Fibroblast of the aortic adventitia (primary cell): ENCODE measurements around the gene CALML3. TPM values are rescaled to one million over a fixed set of nuclear protein-coding genes. Genes with fewer than 3 reads are reported as not detected.

ENCODE experiments used
- DNase-seq: peaks from one replicate; pipeline ENCODE4 v3.0.0-alpha.2; 2010; ENCODE audit warnings: low read depth
- H3K4me3 ChIP-seq: 2 replicates; pipeline ENCODE4 v1.5.1; 2011; ENCODE audit warnings: low read depth, mild to moderate bottlenecking, control low read depth, low read length, moderate library complexity
- total RNA-seq: library from RNA; depleted of rRNA; stranded (reverse); fragments of >200 nt; gene quantifications from 2 replicates; pipeline ENCODE4 v1.2.3, GENCODE V29; 2012; ENCODE audit warnings: low replicate concordance
- TF ChIP-seq, protein P1 (sequence below): IDR thresholded peaks from 2 replicates; pipeline ENCODE4 v1.5.1; 2011; ENCODE audit warnings: mild to moderate bottlenecking, low read length, control low read depth, inconsistent platforms; ENCODE audit not compliant: insufficient read depth

The CALML3 gene
- total RNA-seq, 1 donor, result not detected

DNA sequence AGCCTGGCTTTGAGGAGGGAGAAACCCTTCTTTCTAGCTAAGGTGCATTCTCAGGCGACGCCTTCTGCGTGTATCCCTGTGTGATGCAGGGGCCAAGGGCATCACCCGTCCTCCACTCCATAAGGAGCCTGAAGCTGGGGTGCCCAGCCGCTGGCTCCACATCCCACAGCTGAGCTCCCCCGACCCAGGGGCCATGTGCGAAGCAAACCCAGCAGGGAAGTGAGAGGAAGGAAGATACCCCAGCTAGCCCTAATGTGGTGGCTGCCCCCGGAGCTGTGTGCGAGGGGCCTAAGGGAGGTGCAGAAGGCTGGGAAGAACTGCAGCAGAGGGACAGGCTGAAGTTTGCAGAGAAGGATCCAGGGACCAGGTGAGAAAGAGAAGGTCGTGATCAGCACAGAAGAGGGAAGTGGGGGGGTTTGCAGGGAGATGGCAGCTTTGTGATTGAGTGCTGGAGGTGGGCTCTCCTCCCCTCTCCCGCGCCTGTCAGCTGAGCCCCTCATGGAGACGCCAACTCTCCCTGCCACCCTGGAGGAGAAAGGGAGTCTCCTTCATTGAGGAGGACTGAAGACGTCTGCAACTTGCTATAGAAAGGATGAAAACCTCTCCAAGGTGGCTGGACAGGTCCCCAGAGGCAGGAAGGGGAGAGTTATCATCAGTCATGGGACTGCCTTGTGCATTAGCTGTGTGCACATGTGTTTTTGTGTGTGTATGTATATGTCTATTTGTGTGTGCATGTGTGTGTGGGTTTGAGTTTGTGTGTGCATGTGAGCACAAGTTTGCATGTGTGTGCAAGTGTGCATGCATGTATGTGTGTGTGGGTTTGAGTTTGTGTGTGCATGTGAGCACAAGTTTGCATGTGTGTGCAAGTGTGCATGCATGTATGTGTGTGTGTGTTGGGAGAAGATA lies 21.9 kb upstream of the CALML3 start:
- no peak for DNase-seq
- TF ChIP-seq, protein P1, sequence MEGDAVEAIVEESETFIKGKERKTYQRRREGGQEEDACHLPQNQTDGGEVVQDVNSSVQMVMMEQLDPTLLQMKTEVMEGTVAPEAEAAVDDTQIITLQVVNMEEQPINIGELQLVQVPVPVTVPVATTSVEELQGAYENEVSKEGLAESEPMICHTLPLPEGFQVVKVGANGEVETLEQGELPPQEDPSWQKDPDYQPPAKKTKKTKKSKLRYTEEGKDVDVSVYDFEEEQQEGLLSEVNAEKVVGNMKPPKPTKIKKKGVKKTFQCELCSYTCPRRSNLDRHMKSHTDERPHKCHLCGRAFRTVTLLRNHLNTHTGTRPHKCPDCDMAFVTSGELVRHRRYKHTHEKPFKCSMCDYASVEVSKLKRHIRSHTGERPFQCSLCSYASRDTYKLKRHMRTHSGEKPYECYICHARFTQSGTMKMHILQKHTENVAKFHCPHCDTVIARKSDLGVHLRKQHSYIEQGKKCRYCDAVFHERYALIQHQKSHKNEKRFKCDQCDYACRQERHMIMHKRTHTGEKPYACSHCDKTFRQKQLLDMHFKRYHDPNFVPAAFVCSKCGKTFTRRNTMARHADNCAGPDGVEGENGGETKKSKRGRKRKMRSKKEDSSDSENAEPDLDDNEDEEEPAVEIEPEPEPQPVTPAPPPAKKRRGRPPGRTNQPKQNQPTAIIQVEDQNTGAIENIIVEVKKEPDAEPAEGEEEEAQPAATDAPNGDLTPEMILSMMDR, result no peak
- H3K4me3 ChIP-seq, result no peak overlapping the region

DNA sequence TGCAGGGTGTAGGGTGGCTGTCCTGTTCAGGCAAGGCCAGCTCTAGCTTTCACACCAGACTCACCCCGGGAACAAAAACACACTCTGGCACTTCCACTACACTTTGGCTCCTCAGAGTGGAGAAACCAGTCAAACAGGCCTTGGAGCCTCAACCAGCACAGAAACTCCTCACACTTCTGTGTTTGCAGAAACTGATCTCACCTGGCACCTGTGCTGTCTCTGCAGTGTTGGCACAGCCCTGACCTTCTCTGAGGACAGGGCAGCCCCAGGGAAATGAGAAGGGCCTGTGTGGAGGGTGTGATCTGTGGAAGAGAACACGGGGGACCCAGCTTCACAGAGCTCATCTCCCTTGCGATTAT lies 21.3 kb upstream of the CALML3 start:
- DNase-seq, result no peak
- TF ChIP-seq, protein P1, result no peak
- no peak overlapping the region for H3K4me3 ChIP-seq

- no peak overlapping the region for H3K4me3 ChIP-seq
- no peak for DNase-seq
- TF ChIP-seq, protein P1, result no peak
Observed at GRCh38 chr10:5504146-5505072, 20.4 kb upstream of the CALML3 start.

DNA sequence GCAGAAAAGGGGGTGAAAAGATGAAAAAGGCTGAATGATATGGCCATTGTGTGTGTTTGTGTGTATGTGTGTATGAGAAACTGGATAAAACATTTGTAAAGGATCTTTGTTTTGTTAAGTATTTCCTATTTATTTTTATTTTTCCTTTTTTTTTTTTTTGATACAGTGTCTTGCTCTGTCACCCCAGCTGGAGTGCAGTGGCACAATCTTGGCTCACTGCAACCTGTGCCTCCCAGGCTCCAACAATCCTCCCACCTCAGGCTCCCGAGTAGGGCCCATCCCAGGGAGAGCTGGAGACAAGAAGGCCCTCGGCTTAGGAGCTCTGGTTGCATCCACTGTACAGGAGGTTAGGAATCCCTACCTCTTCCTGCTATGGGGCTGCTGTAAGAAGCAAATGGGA lies 18.5 kb upstream of the CALML3 start:
- TF ChIP-seq, protein P1, result no peak
- no peak for DNase-seq
- no peak overlapping the region for H3K4me3 ChIP-seq

- no peak overlapping the region for H3K4me3 ChIP-seq
- DNase-seq, result no peak
- TF ChIP-seq, protein P1, result no peak
Observed at GRCh38 chr10:5506751-5507648, 17.8 kb upstream of the CALML3 start.

GRCh38 chr10:5507649-5508131 lies 17.1 kb upstream of the CALML3 start:
- no peak for DNase-seq
- H3K4me3 ChIP-seq, result no peak overlapping the region
- TF ChIP-seq, protein P1, result no peak
